Lower leg skin (tissue), 4 donors: ENCODE results near the gene ACSM5. TPM values are rescaled to one million over a fixed set of nuclear protein-coding genes. Genes with fewer than 3 reads are reported as not detected.

ENCODE experiments used
- DNase-seq, 2 donors: peaks; one replicate each; pipeline ENCODE4 v3.0.0-alpha.2; 2019; ENCODE audit warnings: low spot score in 2 of 2
- H3K4me3 ChIP-seq: fragments of 200-600 bp; sonication (generic); 2 replicates; pipeline ENCODE4 v1.5.1; 2017; ENCODE audit warnings: mild to moderate bottlenecking, low read depth; ENCODE audit not compliant: poor library complexity, severe bottlenecking
- POLR2A ChIP-seq, 2 donors: fragments of 450-650 bp; IDR thresholded peaks; one replicate each; pipeline ENCODE4 v1.6.1; 2016 to 2017; ENCODE audit warnings: antibody characterized with exemption in 2 of 2, mild to moderate bottlenecking in 1 of 2, moderate library complexity in 1 of 2
- WGBS, 2 donors: methylation state at CpG; one replicate each; pipeline ENCODE4 v1.1.5; 2018; 5-methylcytosine and 5-hydroxymethylcytosine counted together
- intact Hi-C: fragments of 100-400 bp; cut with DNase I; formaldehyde crosslinking; loops from one replicate; pipeline ENCODE4 v1.15.0; 2023; ENCODE audit warnings: low total_unique reads
- total RNA-seq, 4 donors: library from RNA; depleted of rRNA; stranded (reverse); fragments of >200 nt; gene quantifications; one replicate each; pipeline ENCODE4 v1.1.0, GENCODE V29; 2016
- TF ChIP-seq, protein P1 (sequence below), 3 donors: fragments of 450-650 bp; IDR thresholded peaks; one replicate each; pipeline ENCODE4 v1.5.1; 2016; ENCODE audit warnings: antibody characterized with exemption in 3 of 3, mild to moderate bottlenecking in 3 of 3, moderate library complexity in 2 of 3

Gene ACSM5
- total RNA-seq, 4 donors from 2014 or later = 1.5 to 5.5 (median 2.9) TPM

DNA sequence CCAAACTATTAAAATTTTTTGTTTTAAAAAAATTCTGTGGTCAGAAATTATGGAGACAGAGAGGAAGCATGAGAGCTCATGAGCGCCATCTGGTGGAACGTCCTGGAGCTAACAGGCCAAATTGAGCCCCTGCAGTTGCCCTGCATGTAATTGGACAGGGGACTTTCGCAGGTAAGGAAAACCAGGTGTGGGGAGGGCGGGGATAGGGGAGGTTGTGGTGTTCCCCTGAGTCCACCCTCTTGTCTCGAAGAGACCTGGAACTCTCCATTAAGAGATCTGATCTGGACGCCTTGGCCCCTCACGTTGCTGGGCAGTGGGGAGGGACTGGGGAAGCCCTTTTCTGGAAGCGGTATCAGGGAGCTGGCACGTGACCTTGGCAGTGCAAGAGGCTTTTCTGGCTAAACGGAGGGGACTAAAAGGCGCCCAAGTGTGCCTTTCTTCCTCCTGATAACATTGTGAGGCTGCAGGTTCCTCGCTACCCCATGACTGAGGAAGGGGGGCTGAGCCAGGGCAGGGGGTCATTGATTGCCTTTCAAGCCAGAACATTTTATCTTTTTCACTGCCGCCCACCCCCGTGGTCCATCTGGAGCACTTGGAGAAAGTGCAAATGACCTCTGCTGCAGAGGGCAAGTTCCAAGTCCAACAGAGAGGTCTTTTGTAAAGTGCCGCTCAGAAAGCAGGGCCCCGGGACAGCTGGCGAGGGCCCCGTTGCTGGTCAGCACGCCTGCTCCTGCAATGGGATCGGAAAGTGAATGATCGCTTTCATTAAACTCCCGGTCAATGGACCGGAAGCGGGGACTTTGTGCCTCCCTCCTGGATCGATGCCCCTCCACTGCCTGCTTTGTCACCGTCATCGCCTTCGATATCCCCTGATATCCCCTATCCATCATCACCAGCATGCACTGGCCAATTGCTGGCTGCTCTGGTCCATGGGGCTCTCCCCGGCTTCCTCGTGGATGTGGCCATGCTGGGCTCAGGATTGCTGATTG lies 23.2 kb upstream of the ACSM5 start:
- TF ChIP-seq POLR2A (IDR thresholded peaks at IDR 0.05) = no peak
- TF ChIP-seq, protein P1, sequence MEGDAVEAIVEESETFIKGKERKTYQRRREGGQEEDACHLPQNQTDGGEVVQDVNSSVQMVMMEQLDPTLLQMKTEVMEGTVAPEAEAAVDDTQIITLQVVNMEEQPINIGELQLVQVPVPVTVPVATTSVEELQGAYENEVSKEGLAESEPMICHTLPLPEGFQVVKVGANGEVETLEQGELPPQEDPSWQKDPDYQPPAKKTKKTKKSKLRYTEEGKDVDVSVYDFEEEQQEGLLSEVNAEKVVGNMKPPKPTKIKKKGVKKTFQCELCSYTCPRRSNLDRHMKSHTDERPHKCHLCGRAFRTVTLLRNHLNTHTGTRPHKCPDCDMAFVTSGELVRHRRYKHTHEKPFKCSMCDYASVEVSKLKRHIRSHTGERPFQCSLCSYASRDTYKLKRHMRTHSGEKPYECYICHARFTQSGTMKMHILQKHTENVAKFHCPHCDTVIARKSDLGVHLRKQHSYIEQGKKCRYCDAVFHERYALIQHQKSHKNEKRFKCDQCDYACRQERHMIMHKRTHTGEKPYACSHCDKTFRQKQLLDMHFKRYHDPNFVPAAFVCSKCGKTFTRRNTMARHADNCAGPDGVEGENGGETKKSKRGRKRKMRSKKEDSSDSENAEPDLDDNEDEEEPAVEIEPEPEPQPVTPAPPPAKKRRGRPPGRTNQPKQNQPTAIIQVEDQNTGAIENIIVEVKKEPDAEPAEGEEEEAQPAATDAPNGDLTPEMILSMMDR (IDR thresholded peaks at IDR 0.05) = no peak
- 20 to 26% methylated on average over 29 to 30 of the region's 30 CpGs for WGBS, 2 donors
- no peak overlapping the region for H3K4me3 ChIP-seq
- peak; percentile 21 to 92 for DNase-seq
- intact Hi-C loops = no loop called here

DNA sequence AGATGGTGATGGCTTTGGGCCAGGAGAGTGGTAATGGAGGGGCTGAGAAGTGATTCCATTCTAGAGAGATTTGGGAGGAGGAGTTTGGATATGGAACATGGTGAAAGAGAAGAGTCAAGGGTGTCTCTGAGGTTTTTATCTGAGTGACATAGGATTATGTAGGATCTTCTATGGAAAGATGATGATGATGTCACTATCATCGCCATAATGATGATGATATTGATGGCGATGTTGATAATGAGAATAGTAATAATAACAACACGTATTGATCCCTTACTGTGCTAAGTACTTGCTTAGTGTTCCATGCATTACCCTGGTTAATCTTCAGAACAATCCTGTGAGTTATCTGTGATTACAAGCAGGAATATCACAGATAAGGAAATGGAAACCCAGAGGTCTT lies 21.4 kb upstream of the ACSM5 start:
- no peak for TF ChIP-seq POLR2A (IDR thresholded peaks at IDR 0.05)
- TF ChIP-seq, protein P1 (IDR thresholded peaks at IDR 0.05) = no peak
- 86 to 95% methylated on average over 3 of the region's 3 CpGs for WGBS, 2 donors
- no peak for DNase-seq
- intact Hi-C loops = no loop called here
- H3K4me3 ChIP-seq = no peak overlapping the region

DNA sequence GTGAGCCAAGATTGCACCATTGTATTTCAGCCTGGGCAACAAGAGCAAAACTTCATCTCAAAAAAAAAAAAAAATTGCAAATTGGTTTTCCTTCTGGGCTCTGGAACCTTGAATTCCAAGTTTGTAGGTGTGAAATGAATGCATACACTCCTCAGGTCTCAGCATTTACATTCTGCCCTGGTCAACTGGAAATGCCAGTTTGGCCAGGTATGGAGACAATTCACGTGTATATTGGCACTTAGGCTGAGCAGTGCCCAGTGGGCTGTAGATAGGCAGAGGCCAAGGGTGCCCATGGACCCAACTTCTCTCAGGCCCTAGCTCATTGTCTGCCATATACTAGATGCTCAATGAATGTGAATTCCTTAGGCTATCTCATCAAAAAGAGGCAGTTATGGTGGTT lies 20.5 kb upstream of the ACSM5 start:
- TF ChIP-seq, protein P1 (IDR thresholded peaks at IDR 0.05) = no peak
- no peak for TF ChIP-seq POLR2A (IDR thresholded peaks at IDR 0.05)
- 31 to 53% methylated on average over 1 of the region's 1 CpG for WGBS, 2 donors
- intact Hi-C loops = no loop called here
- no peak overlapping the region for H3K4me3 ChIP-seq
- DNase-seq = no peak

DNA sequence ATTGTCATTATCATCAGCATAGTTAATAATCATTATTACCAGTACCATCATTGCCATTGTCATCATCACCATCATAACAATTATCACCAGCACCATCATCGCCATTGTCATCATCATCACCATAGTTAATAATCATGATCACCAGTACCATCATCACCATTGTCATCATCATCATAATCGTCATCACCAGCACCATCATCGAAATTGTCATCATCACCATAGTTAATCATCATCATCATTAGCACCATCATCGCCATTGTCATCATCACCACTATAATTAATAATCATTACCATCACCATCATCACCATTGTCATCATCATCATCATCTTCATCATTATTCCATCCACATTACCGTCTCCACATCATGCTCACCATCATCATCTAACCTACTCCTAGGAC lies 18.3 kb upstream of the ACSM5 start:
- no peak for DNase-seq
- intact Hi-C loops = loop anchor here (5.0 kb wide), 1 partner anchor 489 kb away; no protein-coding TSS in a partner anchor
- H3K4me3 ChIP-seq = no peak overlapping the region
- WGBS, 2 donors = 95% methylated on average over 5 of the region's 5 CpGs
- TF ChIP-seq POLR2A (IDR thresholded peaks at IDR 0.05) = no peak
- TF ChIP-seq, protein P1 (IDR thresholded peaks at IDR 0.05) = no peak

DNA sequence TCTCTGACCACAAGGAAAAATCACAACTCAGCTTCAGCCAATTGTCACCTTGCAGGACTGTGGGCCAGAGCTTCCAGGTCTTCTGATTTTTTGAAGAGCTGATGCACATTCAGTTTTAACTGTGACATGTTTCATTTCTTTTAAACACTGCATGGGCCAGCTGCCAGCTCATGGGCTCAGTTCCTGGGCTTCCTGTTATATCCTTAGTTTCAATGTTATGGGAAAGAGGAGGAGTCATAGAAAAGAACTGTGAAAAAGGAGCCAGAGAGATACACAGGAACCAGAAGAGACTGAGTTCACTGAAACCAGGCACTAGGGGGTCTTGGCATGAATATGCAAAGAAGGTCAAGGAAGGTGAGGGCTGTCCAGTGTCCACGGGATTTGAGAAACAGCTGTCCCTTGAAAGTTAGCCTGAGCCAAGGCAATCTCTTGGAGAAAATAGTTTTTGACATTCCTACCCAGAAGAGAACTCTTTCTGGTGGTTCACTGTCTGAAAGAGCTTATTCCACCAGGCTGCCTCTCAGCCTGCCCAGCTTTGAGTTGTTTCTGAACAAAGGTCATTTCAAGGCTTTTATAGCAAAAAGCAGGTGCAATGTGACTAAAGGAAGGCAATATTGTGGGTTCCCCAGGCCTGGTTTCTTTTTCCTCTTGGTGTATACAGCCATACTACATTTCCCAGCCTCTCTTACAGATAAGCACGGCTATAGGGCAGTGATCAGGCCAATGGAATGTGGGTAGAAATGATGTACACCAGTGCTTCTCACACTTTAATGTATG lies 15.3 kb upstream of the ACSM5 start:
- TF ChIP-seq POLR2A (IDR thresholded peaks at IDR 0.05) = no peak
- TF ChIP-seq, protein P1 (IDR thresholded peaks at IDR 0.05) = no peak
- no peak overlapping the region for H3K4me3 ChIP-seq
- DNase-seq = peak in 1 of 2 donors; percentile 66
- WGBS, 2 donors = 46 to 54% methylated on average over 2 of the region's 2 CpGs
- intact Hi-C loops = loop anchor here (5.0 kb wide), 1 partner anchor 492 kb away; no protein-coding TSS in a partner anchor
